HL-60 (cell line): ENCODE data around the gene ANGPTL2.

Source experiments
- DNase-seq, 2 experiments: peaks; one replicate each; pipeline ENCODE4 v3.0.0-alpha.2; 2010 to 2020; ENCODE audit warnings: low read depth in 1 of 2, low spot score in 1 of 2
- H3K27ac ChIP-seq: fragments of 250-450 bp; sonication (Bioruptor Pico); replicated peaks from 2 replicates; pipeline ENCODE4 v1.5.1; 2020; ENCODE audit warnings: mild to moderate bottlenecking, moderate library complexity
- H3K27me3 ChIP-seq: fragments of 250-450 bp; sonication (Bioruptor Pico); 2 replicates; pipeline ENCODE4 v1.5.1; 2021; ENCODE audit warnings: mild to moderate bottlenecking, moderate library complexity; ENCODE audit not compliant: insufficient read depth, poor library complexity, severe bottlenecking
- H3K4me3 ChIP-seq: replicated peaks from 2 replicates; pipeline ENCODE4 v1.5.1; 2011; ENCODE audit warnings: mild to moderate bottlenecking, control low read depth, low read length; ENCODE audit not compliant: insufficient read depth
- GABPA ChIP-seq: IDR thresholded peaks from 2 replicates; pipeline ENCODE4 v1.6.1; 2012; ENCODE audit warnings: low read depth
- POLR2AphosphoS5 ChIP-seq: IDR thresholded peaks from 2 replicates; pipeline ENCODE4 v1.6.1; 2012; ENCODE audit warnings: low read depth
- SPI1 ChIP-seq: IDR thresholded peaks from 2 replicates; pipeline ENCODE4 v1.6.1; 2012; ENCODE audit warnings: low read depth, mild to moderate bottlenecking, borderline replicate concordance
- TF ChIP-seq, protein P1 (sequence below): IDR thresholded peaks from one replicate; pipeline ENCODE4 v1.5.1; 2011; ENCODE audit warnings: low read length, control low read depth, inconsistent platforms; ENCODE audit not compliant: insufficient read depth
- TF ChIP-seq, protein P2 (sequence below): IDR thresholded peaks from 2 replicates; pipeline ENCODE4 v1.6.1; 2012; ENCODE audit warnings: low read depth; ENCODE audit not compliant: insufficient replicate concordance

The ANGPTL2 gene

DNA sequence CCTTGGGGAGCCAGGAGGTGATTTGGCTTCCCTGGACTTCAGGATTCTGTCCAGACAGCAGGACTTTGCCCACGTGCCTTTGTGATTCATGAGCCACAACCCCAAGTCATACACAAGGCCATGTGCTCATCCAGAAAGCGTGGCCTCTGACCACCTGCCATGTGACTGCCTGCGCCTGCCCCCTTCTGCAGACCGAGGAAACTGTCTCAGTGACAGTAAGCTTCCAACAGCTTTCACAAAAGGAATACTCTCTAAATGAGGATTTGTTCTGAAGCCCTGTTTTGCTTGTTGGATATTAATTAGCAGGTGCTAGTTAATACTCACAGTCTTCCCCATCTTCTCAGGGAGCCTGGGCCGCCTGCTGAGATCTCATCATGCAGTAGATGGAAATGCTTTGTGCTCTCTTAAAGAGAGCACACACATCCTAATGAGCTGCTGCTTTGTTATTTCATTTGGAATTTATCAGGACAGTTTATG lies 36.9 kb upstream of the ANGPTL2 start:
- DNase-seq: no peak
- H3K4me3 ChIP-seq: no peak overlapping the region
- H3K27ac ChIP-seq: no peak overlapping the region
- peaks cover 2% of the 10 kb centered on the region for H3K27me3 ChIP-seq
- TF ChIP-seq SPI1: no peak
- TF ChIP-seq POLR2AphosphoS5: no peak
- TF ChIP-seq, protein P1, sequence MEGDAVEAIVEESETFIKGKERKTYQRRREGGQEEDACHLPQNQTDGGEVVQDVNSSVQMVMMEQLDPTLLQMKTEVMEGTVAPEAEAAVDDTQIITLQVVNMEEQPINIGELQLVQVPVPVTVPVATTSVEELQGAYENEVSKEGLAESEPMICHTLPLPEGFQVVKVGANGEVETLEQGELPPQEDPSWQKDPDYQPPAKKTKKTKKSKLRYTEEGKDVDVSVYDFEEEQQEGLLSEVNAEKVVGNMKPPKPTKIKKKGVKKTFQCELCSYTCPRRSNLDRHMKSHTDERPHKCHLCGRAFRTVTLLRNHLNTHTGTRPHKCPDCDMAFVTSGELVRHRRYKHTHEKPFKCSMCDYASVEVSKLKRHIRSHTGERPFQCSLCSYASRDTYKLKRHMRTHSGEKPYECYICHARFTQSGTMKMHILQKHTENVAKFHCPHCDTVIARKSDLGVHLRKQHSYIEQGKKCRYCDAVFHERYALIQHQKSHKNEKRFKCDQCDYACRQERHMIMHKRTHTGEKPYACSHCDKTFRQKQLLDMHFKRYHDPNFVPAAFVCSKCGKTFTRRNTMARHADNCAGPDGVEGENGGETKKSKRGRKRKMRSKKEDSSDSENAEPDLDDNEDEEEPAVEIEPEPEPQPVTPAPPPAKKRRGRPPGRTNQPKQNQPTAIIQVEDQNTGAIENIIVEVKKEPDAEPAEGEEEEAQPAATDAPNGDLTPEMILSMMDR: no peak
- no peak for TF ChIP-seq GABPA
- TF ChIP-seq, protein P2, sequence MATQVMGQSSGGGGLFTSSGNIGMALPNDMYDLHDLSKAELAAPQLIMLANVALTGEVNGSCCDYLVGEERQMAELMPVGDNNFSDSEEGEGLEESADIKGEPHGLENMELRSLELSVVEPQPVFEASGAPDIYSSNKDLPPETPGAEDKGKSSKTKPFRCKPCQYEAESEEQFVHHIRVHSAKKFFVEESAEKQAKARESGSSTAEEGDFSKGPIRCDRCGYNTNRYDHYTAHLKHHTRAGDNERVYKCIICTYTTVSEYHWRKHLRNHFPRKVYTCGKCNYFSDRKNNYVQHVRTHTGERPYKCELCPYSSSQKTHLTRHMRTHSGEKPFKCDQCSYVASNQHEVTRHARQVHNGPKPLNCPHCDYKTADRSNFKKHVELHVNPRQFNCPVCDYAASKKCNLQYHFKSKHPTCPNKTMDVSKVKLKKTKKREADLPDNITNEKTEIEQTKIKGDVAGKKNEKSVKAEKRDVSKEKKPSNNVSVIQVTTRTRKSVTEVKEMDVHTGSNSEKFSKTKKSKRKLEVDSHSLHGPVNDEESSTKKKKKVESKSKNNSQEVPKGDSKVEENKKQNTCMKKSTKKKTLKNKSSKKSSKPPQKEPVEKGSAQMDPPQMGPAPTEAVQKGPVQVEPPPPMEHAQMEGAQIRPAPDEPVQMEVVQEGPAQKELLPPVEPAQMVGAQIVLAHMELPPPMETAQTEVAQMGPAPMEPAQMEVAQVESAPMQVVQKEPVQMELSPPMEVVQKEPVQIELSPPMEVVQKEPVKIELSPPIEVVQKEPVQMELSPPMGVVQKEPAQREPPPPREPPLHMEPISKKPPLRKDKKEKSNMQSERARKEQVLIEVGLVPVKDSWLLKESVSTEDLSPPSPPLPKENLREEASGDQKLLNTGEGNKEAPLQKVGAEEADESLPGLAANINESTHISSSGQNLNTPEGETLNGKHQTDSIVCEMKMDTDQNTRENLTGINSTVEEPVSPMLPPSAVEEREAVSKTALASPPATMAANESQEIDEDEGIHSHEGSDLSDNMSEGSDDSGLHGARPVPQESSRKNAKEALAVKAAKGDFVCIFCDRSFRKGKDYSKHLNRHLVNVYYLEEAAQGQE: no peak

DNA sequence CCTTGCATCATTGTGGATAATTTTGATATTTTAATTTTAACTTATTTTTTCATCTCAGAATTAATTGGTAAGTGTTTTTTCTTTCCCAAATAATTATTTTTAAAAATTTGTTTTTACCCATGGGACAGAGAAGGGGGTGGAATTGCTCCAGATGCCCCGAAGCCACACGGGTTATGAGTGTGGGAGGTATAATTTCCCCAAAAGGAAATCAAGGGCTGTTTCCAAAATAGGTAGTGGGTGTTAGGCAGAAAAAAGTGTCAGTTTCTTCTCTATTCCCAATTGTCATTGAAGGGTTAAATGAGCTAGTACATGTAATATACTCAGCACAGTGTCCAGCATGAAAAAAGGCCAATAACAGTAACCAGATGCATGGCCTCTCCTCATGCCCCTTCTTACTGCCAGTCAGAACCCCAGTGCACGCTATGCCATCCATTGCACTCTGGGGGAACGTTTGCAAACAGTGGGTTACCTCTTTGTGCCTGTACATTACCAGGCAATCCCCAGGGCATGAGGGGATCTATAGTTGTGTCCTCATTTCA lies 36.4 kb upstream of the ANGPTL2 start:
- no peak overlapping the region for H3K4me3 ChIP-seq
- peaks cover 2% of the 10 kb centered on the region for H3K27me3 ChIP-seq
- no peak for TF ChIP-seq SPI1
- no peak for TF ChIP-seq POLR2AphosphoS5
- TF ChIP-seq, protein P1: no peak
- TF ChIP-seq, protein P2: no peak
- no peak for TF ChIP-seq GABPA
- H3K27ac ChIP-seq: no peak overlapping the region
- no peak for DNase-seq

DNA sequence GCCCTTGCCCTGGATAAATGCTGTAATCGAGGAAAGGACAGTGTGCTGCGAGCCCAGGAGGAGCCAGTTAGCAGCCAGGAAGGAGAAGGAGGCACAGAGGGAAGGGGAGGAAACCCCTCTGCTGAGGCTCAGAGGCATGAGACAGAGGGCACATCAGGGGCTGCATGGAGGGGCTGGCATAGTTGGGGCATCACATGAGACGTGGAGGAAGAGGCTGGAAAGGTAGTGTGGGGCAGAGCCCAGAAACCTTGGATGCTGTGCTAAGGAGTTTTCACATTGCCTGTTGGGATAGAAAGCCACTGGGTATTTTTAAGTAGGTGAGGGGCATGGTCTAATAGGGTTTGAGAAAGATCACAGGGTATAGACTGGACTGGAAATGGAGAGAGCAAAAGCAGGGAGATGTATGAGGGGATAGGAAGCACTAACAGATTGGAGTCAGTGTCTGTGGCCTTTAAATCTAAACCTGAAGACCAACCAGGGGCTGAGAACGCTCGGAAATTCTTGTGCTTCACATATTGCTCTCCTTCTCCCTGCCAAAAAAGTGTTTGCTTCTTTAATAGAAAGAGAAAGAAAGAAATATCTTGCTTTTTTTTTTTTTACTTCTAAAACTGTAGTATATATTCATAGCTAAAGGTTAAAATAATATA lies 33.0 kb upstream of the ANGPTL2 start:
- no peak for DNase-seq
- no peak for TF ChIP-seq POLR2AphosphoS5
- TF ChIP-seq GABPA: no peak
- TF ChIP-seq, protein P2: no peak
- TF ChIP-seq, protein P1: no peak
- TF ChIP-seq SPI1: no peak
- no peak overlapping the region for H3K4me3 ChIP-seq
- H3K27me3 ChIP-seq: peaks cover 2% of the 10 kb centered on the region
- H3K27ac ChIP-seq: no peak overlapping the region
